Stimulated activated naive CD4-positive, alpha-beta T cell (primary cell): ENCODE data around the gene NCOA7.
A peak's percentile ranks its signal among the peaks of the same experiment; 100 is the strongest.

ENCODE experiments used
- DNase-seq, 6 experiments: peaks; one replicate each; lab custom pipeline; 2025; lab: John Stamatoyannopoulos, UW

Gene NCOA7

GRCh38 chr6:125974214-125974866 lies 183.6 kb downstream of the NCOA7 start:
- DNase-seq = peak in 3 of 6 experiments; percentile 15 to 55 (median 51)

GRCh38 chr6:125979101-125979500 lies 188.3 kb downstream of the NCOA7 start:
- no peak for DNase-seq
